GM12891 (cell line): ENCODE measurements around the gene STK16.

Experiments used
- POLR2A ChIP-seq: IDR thresholded peaks from 2 replicates; pipeline ENCODE4 v1.6.1; 2011; ENCODE audit warnings: low read depth, low read length, control low read depth
- POLR2AphosphoS5 ChIP-seq: IDR thresholded peaks from 2 replicates; pipeline ENCODE4 v1.6.1; 2011; ENCODE audit warnings: low read depth, low read length, control low read depth
- SPI1 ChIP-seq: IDR thresholded peaks from 2 replicates; pipeline ENCODE4 v1.6.1; 2011; ENCODE audit warnings: low read depth, low read length, control low read depth

GRCh38 chr2:219254590-219255201 is 9.4 kb downstream of the STK16 start:
- TF ChIP-seq POLR2AphosphoS5 (no peak), POLR2A (no peak), SPI1 (0 out of 2 replicates have a peak, but pooled peaks have one; percentile 37)
